22Rv1 (cell line): Measurements from ENCODE around the gene LAMC1.

Experiments used
- CTCF ChIP-seq: fragments of 450-650 bp; IDR thresholded peaks from 2 replicates; pipeline ENCODE4 v1.5.1; 2017; ENCODE audit warnings: mild to moderate bottlenecking
- ZFX ChIP-seq: fragments of 450-650 bp; IDR thresholded peaks from 2 replicates; pipeline ENCODE4 v1.6.1; 2017; ENCODE audit warnings: antibody characterized with exemption, borderline replicate concordance

GRCh38 chr1:183023146-183023600 is at the start of gene LAMC1:
- TF ChIP-seq CTCF (no peak), ZFX (no peak)
